ENCODE results near the gene GPATCH2L. TPM values are rescaled to one million over a fixed set of nuclear protein-coding genes. Genes with fewer than 3 reads are reported as not detected.

Gene GPATCH2L
- total RNA-seq, 2 donors from 2014 or later, result 62.5 to 83.8 TPM

- Mint-ChIP-seq H3K27ac (peak overlapping the region; percentile 38), H3K36me3 (ENCODE audit: low read depth) (peaks cover 79% of the 10 kb centered on the region), H3K4me3 (peak overlapping the region; percentile 91), H3K9me3 (peaks cover 6% of the 10 kb centered on the region), H3K4me1 (peaks cover 49% of the 10 kb centered on the region), H3K27me3 (no peaks in the 10 kb centered on the region)
- no peak for ATAC-seq (replicated peaks)
Observed at GRCh38 chr14:76154539-76155126, 2.9 kb downstream of the GPATCH2L start.

- ATAC-seq (replicated peaks), result no peak
- Mint-ChIP-seq H3K27ac (no peak overlapping the region), H3K4me1 (peaks cover 23% of the 10 kb centered on the region), H3K9me3 (no peaks in the 10 kb centered on the region), H3K4me3 (no peak overlapping the region), H3K36me3 (ENCODE audit: low read depth) (peaks cover 89% of the 10 kb centered on the region), H3K27me3 (no peaks in the 10 kb centered on the region)
Observed at GRCh38 chr14:76163668-76164363, 12.1 kb downstream of the GPATCH2L start.

- Mint-ChIP-seq H3K4me1 (peaks cover 13% of the 10 kb centered on the region), H3K27me3 (no peaks in the 10 kb centered on the region), H3K4me3 (no peak overlapping the region), H3K36me3 (ENCODE audit: low read depth) (peaks cover 99% of the 10 kb centered on the region), H3K9me3 (no peaks in the 10 kb centered on the region), H3K27ac (no peak overlapping the region)
- ATAC-seq (replicated peaks), result no peak
Observed at GRCh38 chr14:76168531-76168930, 16.8 kb downstream of the GPATCH2L start.

GRCh38 chr14:76169776-76170175 is 18.1 kb downstream of the GPATCH2L start:
- peaks cover 5% of the 10 kb centered on the region for H3K4me1 Mint-ChIP-seq
- peaks cover 100% of the 10 kb centered on the region for H3K36me3 Mint-ChIP-seq (ENCODE audit: low read depth)
- no peak overlapping the region for H3K27ac Mint-ChIP-seq
- no peaks in the 10 kb centered on the region for H3K9me3 Mint-ChIP-seq
- ATAC-seq (replicated peaks), result no peak
- H3K4me3 Mint-ChIP-seq, result no peak overlapping the region
- H3K27me3 Mint-ChIP-seq, result no peaks in the 10 kb centered on the region

- peaks cover 6% of the 10 kb centered on the region for H3K4me1 Mint-ChIP-seq
- no peak for ATAC-seq (replicated peaks)
- no peak overlapping the region for H3K4me3 Mint-ChIP-seq
- no peak overlapping the region for H3K27ac Mint-ChIP-seq
- peaks cover 100% of the 10 kb centered on the region for H3K36me3 Mint-ChIP-seq (ENCODE audit: low read depth)
- no peaks in the 10 kb centered on the region for H3K27me3 Mint-ChIP-seq
- H3K9me3 Mint-ChIP-seq, result no peaks in the 10 kb centered on the region
Observed at GRCh38 chr14:76174982-76175381, 23.3 kb downstream of the GPATCH2L start.

GRCh38 chr14:76175942-76176341 is 24.2 kb downstream of the GPATCH2L start:
- no peak for ATAC-seq (replicated peaks)
- Mint-ChIP-seq H3K4me3 (no peak overlapping the region), H3K27ac (no peak overlapping the region), H3K4me1 (peaks cover 6% of the 10 kb centered on the region), H3K36me3 (ENCODE audit: low read depth) (peaks cover 100% of the 10 kb centered on the region), H3K9me3 (no peaks in the 10 kb centered on the region), H3K27me3 (no peaks in the 10 kb centered on the region)

- ATAC-seq (replicated peaks), result no peak
Observed at GRCh38 chr14:76181546-76181945, 29.8 kb downstream of the GPATCH2L start.

GRCh38 chr14:76186308-76187027 is 34.7 kb downstream of the GPATCH2L start:
- no peaks in the 10 kb centered on the region for H3K9me3 Mint-ChIP-seq
- H3K27me3 Mint-ChIP-seq, result no peaks in the 10 kb centered on the region
- H3K36me3 Mint-ChIP-seq (ENCODE audit: low read depth), result peaks cover 98% of the 10 kb centered on the region
- no peak overlapping the region for H3K4me3 Mint-ChIP-seq
- no peak for ATAC-seq (replicated peaks)
- peaks cover 6% of the 10 kb centered on the region for H3K4me1 Mint-ChIP-seq
- H3K27ac Mint-ChIP-seq, result no peak overlapping the region

More at GRCh38 chr14:76181546-76181945, 29.8 kb downstream of the GPATCH2L start:
- H3K36me3 Mint-ChIP-seq (ENCODE audit: low read depth), result peaks cover 99% of the 10 kb centered on the region
- no peaks in the 10 kb centered on the region for H3K9me3 Mint-ChIP-seq
- H3K4me3 Mint-ChIP-seq, result no peak overlapping the region
- peaks cover 6% of the 10 kb centered on the region for H3K4me1 Mint-ChIP-seq
- H3K27ac Mint-ChIP-seq, result no peak overlapping the region
- no peaks in the 10 kb centered on the region for H3K27me3 Mint-ChIP-seq

- H3K4me3 Mint-ChIP-seq, result no peak overlapping the region
Observed at GRCh38 chr14:76191297-76191696, 39.6 kb downstream of the GPATCH2L start.

GRCh38 chr14:76193696-76194095 is 42.0 kb downstream of the GPATCH2L start:
- no peaks in the 10 kb centered on the region for H3K27me3 Mint-ChIP-seq
- peaks cover 4% of the 10 kb centered on the region for H3K4me1 Mint-ChIP-seq
- no peaks in the 10 kb centered on the region for H3K9me3 Mint-ChIP-seq
- no peak overlapping the region for H3K4me3 Mint-ChIP-seq
- ATAC-seq (replicated peaks), result no peak
- peaks cover 96% of the 10 kb centered on the region for H3K36me3 Mint-ChIP-seq (ENCODE audit: low read depth)
- H3K27ac Mint-ChIP-seq, result no peak overlapping the region

More at GRCh38 chr14:76191297-76191696, 39.6 kb downstream of the GPATCH2L start:
- H3K27me3 Mint-ChIP-seq, result no peaks in the 10 kb centered on the region
- peaks cover 6% of the 10 kb centered on the region for H3K4me1 Mint-ChIP-seq
- peaks cover 95% of the 10 kb centered on the region for H3K36me3 Mint-ChIP-seq (ENCODE audit: low read depth)
- no peak overlapping the region for H3K27ac Mint-ChIP-seq
- ATAC-seq (replicated peaks), result no peak
- H3K9me3 Mint-ChIP-seq, result no peaks in the 10 kb centered on the region

GRCh38 chr14:76194327-76194726 is 42.6 kb downstream of the GPATCH2L start:
- Mint-ChIP-seq H3K4me3 (no peak overlapping the region), H3K4me1 (no peaks in the 10 kb centered on the region), H3K27ac (no peak overlapping the region), H3K36me3 (ENCODE audit: low read depth) (peaks cover 96% of the 10 kb centered on the region), H3K27me3 (no peaks in the 10 kb centered on the region), H3K9me3 (no peaks in the 10 kb centered on the region)
- no peak for ATAC-seq (replicated peaks)

- Mint-ChIP-seq H3K36me3 (ENCODE audit: low read depth) (peaks cover 96% of the 10 kb centered on the region), H3K27me3 (no peaks in the 10 kb centered on the region), H3K27ac (no peak overlapping the region), H3K4me3 (no peak overlapping the region), H3K4me1 (no peaks in the 10 kb centered on the region), H3K9me3 (no peaks in the 10 kb centered on the region)
- no peak for ATAC-seq (replicated peaks)
Observed at GRCh38 chr14:76195003-76195402, 43.3 kb downstream of the GPATCH2L start.

- no peak overlapping the region for H3K27ac Mint-ChIP-seq
- no peak for ATAC-seq (replicated peaks)
- no peaks in the 10 kb centered on the region for H3K4me1 Mint-ChIP-seq
- no peaks in the 10 kb centered on the region for H3K27me3 Mint-ChIP-seq
- H3K36me3 Mint-ChIP-seq (ENCODE audit: low read depth), result peaks cover 96% of the 10 kb centered on the region
- H3K4me3 Mint-ChIP-seq, result no peak overlapping the region
- no peaks in the 10 kb centered on the region for H3K9me3 Mint-ChIP-seq
Observed at GRCh38 chr14:76196980-76197695, 45.4 kb downstream of the GPATCH2L start.

- H3K9me3 Mint-ChIP-seq, result no peaks in the 10 kb centered on the region
- H3K4me1 Mint-ChIP-seq, result peaks cover 3% of the 10 kb centered on the region
- H3K27me3 Mint-ChIP-seq, result no peaks in the 10 kb centered on the region
- H3K36me3 Mint-ChIP-seq (ENCODE audit: low read depth), result peaks cover 90% of the 10 kb centered on the region
- no peak overlapping the region for H3K27ac Mint-ChIP-seq
- no peak overlapping the region for H3K4me3 Mint-ChIP-seq
- ATAC-seq (replicated peaks), result peak; percentile 85
Observed at GRCh38 chr14:76201162-76201561, 49.4 kb downstream of the GPATCH2L start.
